ENCODE results near the gene TGFBR3.

GRCh38 chr1:91879733-91880132 is 6.2 kb downstream of the TGFBR3 start:
- TF ChIP-seq POLR2A (IDR thresholded peaks at IDR 0.05) (no peak), CTCF (IDR thresholded peaks at IDR 0.05) (no peak)
